ENCODE results near the gene ATOX1.
A peak's percentile ranks its signal among the peaks of the same experiment; 100 is the strongest.

ATOX1 gene

DNA sequence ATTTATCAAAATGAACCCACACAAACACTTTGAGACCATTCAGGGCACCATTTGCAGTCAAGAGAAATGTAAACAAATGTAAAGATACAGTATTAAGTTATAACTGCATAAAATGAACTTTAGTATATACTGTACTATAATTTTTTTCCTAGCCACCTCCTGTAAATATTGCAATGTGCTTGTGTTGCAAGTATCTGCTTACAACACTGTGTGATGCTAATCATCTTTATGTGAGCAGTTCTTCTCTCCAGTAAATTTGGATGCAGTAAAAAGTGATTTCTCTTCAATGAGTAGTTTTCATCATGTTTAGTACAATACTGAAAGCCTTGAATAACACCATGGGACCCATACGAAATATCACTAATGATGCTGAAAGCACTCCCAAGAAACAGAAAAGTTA is 22.8 kb upstream of the ATOX1 start:
- DNase-seq (ENCODE audit: low read depth), result no peak
- Histone ChIP-seq H3K9me3 (ENCODE audit: control insufficient read depth, low read length) (no peaks in the 10 kb centered on the region), H3K4me3 (ENCODE audit: low read length) (no peak overlapping the region), H3K36me3 (ENCODE audit: control insufficient read depth, insufficient read depth, low read length, severe bottlenecking) (peaks cover 19% of the 10 kb centered on the region), H3K4me1 (ENCODE audit: control insufficient read depth, insufficient read depth, low read length) (peaks cover 43% of the 10 kb centered on the region), H3K27me3 (replicated peaks; ENCODE audit: control insufficient read depth, insufficient read depth, low read length) (no peaks in the 10 kb centered on the region), H3K9ac (ENCODE audit: low read length) (no peak overlapping the region)

DNA sequence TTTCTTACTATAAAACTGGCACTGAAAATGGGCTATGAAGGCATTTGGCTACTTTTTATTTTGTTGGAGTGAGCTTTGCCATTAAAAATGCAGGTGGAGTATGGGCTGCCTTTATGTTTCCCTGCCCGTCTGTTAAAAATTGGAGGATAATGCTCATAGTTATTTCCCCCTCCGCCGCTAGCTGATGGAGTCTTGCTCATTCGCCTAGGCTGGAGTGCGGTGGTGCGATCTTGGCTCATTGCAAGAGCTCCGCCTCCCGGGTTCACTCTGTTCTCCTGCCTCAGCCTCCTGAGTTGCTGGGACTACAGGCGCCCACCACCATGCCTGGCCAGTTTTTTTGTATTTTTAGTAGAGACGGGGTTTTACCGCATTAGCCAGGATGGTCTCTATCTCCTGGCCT is 21.9 kb upstream of the ATOX1 start:
- H3K36me3 ChIP-seq (ENCODE audit: control insufficient read depth, insufficient read depth, low read length, severe bottlenecking), result peaks cover 19% of the 10 kb centered on the region
- no peak overlapping the region for H3K9ac ChIP-seq (ENCODE audit: low read length)
- DNase-seq (ENCODE audit: low read depth), result no peak
- H3K4me1 ChIP-seq (ENCODE audit: control insufficient read depth, insufficient read depth, low read length), result peaks cover 52% of the 10 kb centered on the region
- H3K9me3 ChIP-seq (ENCODE audit: control insufficient read depth, low read length), result no peaks in the 10 kb centered on the region
- H3K4me3 ChIP-seq (ENCODE audit: low read length), result no peak overlapping the region
- no peaks in the 10 kb centered on the region for H3K27me3 ChIP-seq (replicated peaks; ENCODE audit: control insufficient read depth, insufficient read depth, low read length)

GRCh38 chr5:151779531-151780125 is 21.2 kb upstream of the ATOX1 start:
- DNase-seq (ENCODE audit: low read depth), result no peak
- H3K36me3 ChIP-seq (ENCODE audit: control insufficient read depth, insufficient read depth, low read length, severe bottlenecking), result peaks cover 19% of the 10 kb centered on the region
- H3K4me3 ChIP-seq (ENCODE audit: low read length), result no peak overlapping the region
- H3K9me3 ChIP-seq (ENCODE audit: control insufficient read depth, low read length), result no peaks in the 10 kb centered on the region
- no peak overlapping the region for H3K9ac ChIP-seq (ENCODE audit: low read length)
- H3K27me3 ChIP-seq (replicated peaks; ENCODE audit: control insufficient read depth, insufficient read depth, low read length), result no peaks in the 10 kb centered on the region
- H3K4me1 ChIP-seq (ENCODE audit: control insufficient read depth, insufficient read depth, low read length), result peaks cover 54% of the 10 kb centered on the region

GRCh38 chr5:151775025-151775606 is 16.7 kb upstream of the ATOX1 start:
- H3K4me1 ChIP-seq (ENCODE audit: control insufficient read depth, insufficient read depth, low read length), result peaks cover 44% of the 10 kb centered on the region
- H3K27me3 ChIP-seq (replicated peaks; ENCODE audit: control insufficient read depth, insufficient read depth, low read length), result no peaks in the 10 kb centered on the region
- peaks cover 19% of the 10 kb centered on the region for H3K36me3 ChIP-seq (ENCODE audit: control insufficient read depth, insufficient read depth, low read length, severe bottlenecking)
- no peak for DNase-seq (ENCODE audit: low read depth)
- no peaks in the 10 kb centered on the region for H3K9me3 ChIP-seq (ENCODE audit: control insufficient read depth, low read length)
- peak overlapping the region; percentile 96 for H3K4me3 ChIP-seq (ENCODE audit: low read length)
- peak overlapping the region; percentile 90 for H3K9ac ChIP-seq (ENCODE audit: low read length)

- Histone ChIP-seq H3K9me3 (ENCODE audit: control insufficient read depth, low read length) (no peaks in the 10 kb centered on the region), H3K4me3 (ENCODE audit: low read length) (peak overlapping the region; percentile 96), H3K36me3 (ENCODE audit: control insufficient read depth, insufficient read depth, low read length, severe bottlenecking) (peaks cover 17% of the 10 kb centered on the region), H3K9ac (ENCODE audit: low read length) (peak overlapping the region; percentile 90), H3K4me1 (ENCODE audit: control insufficient read depth, insufficient read depth, low read length) (peaks cover 46% of the 10 kb centered on the region), H3K27me3 (replicated peaks; ENCODE audit: control insufficient read depth, insufficient read depth, low read length) (no peaks in the 10 kb centered on the region)
- peak; percentile 36 for DNase-seq (ENCODE audit: low read depth)
These were observed 15.5 kb upstream of the ATOX1 start for GRCh38 chr5:151773951-151774350.

DNA sequence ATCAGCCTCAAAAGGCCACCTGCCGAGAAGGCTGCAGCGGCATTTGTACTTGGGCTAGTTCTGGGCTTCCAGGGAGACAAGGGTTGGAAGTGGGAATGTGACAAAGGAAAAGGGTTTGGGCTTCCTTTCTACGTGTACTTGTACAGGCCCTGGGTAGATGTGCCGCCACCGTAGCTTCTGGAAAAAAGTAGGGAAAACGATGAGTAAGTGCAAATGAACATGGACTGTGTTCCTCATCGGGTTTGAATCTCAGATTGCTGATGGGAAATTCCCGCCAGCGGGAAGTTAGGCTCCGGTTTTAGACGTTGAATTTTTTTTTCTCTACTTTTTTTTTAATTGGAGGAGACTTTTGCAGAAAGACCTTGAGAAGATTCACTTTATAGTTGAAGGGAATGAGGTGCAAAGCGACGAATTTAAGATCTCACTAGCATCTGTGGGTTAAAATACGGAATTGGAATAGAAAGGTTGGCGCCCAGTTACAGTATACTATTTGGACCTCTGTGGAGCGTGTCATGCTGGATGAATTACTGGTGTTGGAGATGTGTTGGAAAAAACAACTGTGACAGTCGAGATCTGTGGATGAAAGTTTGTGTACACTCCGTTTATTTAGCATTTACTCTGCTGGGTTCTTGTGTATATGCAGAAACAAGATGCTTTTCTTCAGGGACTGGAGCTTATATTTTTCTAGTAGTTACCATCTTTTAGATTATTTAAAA is 14.6 kb upstream of the ATOX1 start:
- peak; percentile 68 for DNase-seq (ENCODE audit: low read depth)
- Histone ChIP-seq H3K9me3 (ENCODE audit: control insufficient read depth, low read length) (no peaks in the 10 kb centered on the region), H3K4me3 (ENCODE audit: low read length) (peak overlapping the region; percentile 96)

GRCh38 chr5:151772029-151772845 is 13.8 kb upstream of the ATOX1 start:
- peaks cover 38% of the 10 kb centered on the region for H3K4me1 ChIP-seq (ENCODE audit: control insufficient read depth, insufficient read depth, low read length)
- H3K36me3 ChIP-seq (ENCODE audit: control insufficient read depth, insufficient read depth, low read length, severe bottlenecking), result peaks cover 5% of the 10 kb centered on the region
- peak; percentile 62 for DNase-seq (ENCODE audit: low read depth)
- no peaks in the 10 kb centered on the region for H3K27me3 ChIP-seq (replicated peaks; ENCODE audit: control insufficient read depth, insufficient read depth, low read length)
- no peaks in the 10 kb centered on the region for H3K9me3 ChIP-seq (ENCODE audit: control insufficient read depth, low read length)
- H3K9ac ChIP-seq (ENCODE audit: low read length), result peak overlapping the region; percentile 90
- peak overlapping the region; percentile 96 for H3K4me3 ChIP-seq (ENCODE audit: low read length)

More for the DNA sequence above, 14.6 kb upstream of the ATOX1 start:
- peaks cover 46% of the 10 kb centered on the region for H3K4me1 ChIP-seq (ENCODE audit: control insufficient read depth, insufficient read depth, low read length)
- peak overlapping the region; percentile 90 for H3K9ac ChIP-seq (ENCODE audit: low read length)
- H3K36me3 ChIP-seq (ENCODE audit: control insufficient read depth, insufficient read depth, low read length, severe bottlenecking), result peaks cover 13% of the 10 kb centered on the region
- no peaks in the 10 kb centered on the region for H3K27me3 ChIP-seq (replicated peaks; ENCODE audit: control insufficient read depth, insufficient read depth, low read length)

DNA sequence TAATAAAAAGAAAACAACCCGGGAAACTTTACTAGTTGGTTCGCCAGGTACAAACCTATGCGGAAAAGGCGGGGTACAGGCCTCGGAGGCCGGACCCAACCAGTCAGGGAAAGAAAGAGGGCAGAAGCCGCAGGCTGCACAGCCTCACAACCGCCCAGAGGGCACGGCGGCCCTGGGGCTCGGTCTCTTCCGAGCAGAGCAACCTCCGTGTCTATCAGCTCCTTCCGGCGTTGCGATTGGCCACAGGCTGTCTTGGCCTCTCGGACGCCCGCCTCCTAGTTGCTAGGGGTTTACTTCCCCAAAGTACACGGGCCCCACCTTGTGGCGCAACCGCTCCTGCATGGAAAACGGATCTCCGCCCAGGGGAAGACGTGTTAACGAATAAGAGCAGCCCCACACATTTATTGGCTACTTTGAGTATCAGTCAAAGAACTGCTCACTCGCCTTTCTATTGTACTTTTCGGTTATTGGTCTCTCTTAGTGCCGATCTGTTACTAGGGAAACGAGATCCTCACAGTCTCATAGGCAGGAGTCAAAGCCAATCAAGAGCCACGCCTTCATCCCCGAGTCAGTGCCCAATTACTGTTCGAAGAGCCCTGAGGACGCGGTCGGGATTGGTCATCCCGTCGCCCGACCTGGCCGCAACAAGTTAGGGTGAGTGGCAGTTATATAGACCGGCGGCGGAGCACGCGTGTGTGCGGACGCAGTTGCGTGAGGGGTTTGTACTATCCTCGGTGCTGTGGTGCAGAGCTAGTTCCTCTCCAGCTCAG is 13.0 kb upstream of the ATOX1 start, which contains the start of gene G3BP1:
Gene G3BP1 (plus strand): TSS at position 696 of the 770 bp plus-strand sequence. CDS start 14,667 bp downstream, outside the sequence.
- peak; percentile 100 for DNase-seq (ENCODE audit: low read depth)
- H3K36me3 ChIP-seq (ENCODE audit: control insufficient read depth, insufficient read depth, low read length, severe bottlenecking), result no peaks in the 10 kb centered on the region
- peak within 1 kb of the TSS; percentile 96 for H3K4me3 ChIP-seq (ENCODE audit: low read length)
- H3K9me3 ChIP-seq (ENCODE audit: control insufficient read depth, low read length), result no peaks in the 10 kb centered on the region
- H3K27me3 ChIP-seq (replicated peaks; ENCODE audit: control insufficient read depth, insufficient read depth, low read length), result no peaks in the 10 kb centered on the region
- peaks cover 33% of the 10 kb centered on the region for H3K4me1 ChIP-seq (ENCODE audit: control insufficient read depth, insufficient read depth, low read length)
- H3K9ac ChIP-seq (ENCODE audit: low read length), result peak within 1 kb of the TSS; percentile 99

- no peaks in the 10 kb centered on the region for H3K27me3 ChIP-seq (replicated peaks; ENCODE audit: control insufficient read depth, insufficient read depth, low read length)
- peak overlapping the region; percentile 84 for H3K4me3 ChIP-seq (ENCODE audit: low read length)
- no peaks in the 10 kb centered on the region for H3K36me3 ChIP-seq (ENCODE audit: control insufficient read depth, insufficient read depth, low read length, severe bottlenecking)
- no peaks in the 10 kb centered on the region for H3K9me3 ChIP-seq (ENCODE audit: control insufficient read depth, low read length)
- H3K4me1 ChIP-seq (ENCODE audit: control insufficient read depth, insufficient read depth, low read length), result peaks cover 25% of the 10 kb centered on the region
- DNase-seq (ENCODE audit: low read depth), result peak; percentile 75
- H3K9ac ChIP-seq (ENCODE audit: low read length), result peak overlapping the region; percentile 99
These were observed 12.2 kb upstream of the ATOX1 start for GRCh38 chr5:151770383-151771258.

DNA sequence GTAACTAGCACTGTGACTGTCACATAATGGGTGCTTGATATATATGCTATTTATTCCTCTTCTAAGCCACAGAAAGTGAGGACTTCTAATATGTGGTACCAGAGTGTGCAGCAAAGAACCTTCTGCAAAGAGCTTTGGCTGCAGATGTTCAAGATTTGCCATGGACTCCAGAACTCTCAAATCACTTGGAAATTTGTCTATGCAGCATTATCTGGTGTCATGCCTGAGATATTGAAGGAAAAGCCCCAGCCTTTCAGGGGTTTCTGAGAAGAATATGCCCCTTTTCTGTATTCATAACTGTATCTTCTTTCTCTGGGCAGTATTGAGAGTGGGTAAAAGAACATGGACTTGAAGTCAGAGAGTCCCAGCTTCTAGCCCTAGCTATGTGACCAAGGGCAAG is 8.5 kb upstream of the ATOX1 start:
- Histone ChIP-seq H3K9ac (ENCODE audit: low read length) (no peak overlapping the region), H3K4me3 (ENCODE audit: low read length) (no peak overlapping the region), H3K36me3 (ENCODE audit: control insufficient read depth, insufficient read depth, low read length, severe bottlenecking) (no peaks in the 10 kb centered on the region), H3K9me3 (ENCODE audit: control insufficient read depth, low read length) (no peaks in the 10 kb centered on the region), H3K4me1 (ENCODE audit: control insufficient read depth, insufficient read depth, low read length) (peaks cover 7% of the 10 kb centered on the region), H3K27me3 (replicated peaks; ENCODE audit: control insufficient read depth, insufficient read depth, low read length) (no peaks in the 10 kb centered on the region)
- DNase-seq (ENCODE audit: low read depth), result no peak

All from adipocyte (in vitro differentiated cells).